H1 (cell line): ENCODE results near the gene AAMP. TPM values are rescaled to one million over a fixed set of nuclear protein-coding genes. Genes with fewer than 3 reads are reported as not detected.

ENCODE experiments used
- RNF2 ChIP-seq: fragments of 200-900, 300-1000 bp; sonication (generic); IDR thresholded peaks from 2 replicates; pipeline ENCODE4 v1.7.1; 2016; ENCODE audit warnings: borderline replicate concordance, low read depth, mild to moderate bottlenecking, antibody characterized with exemption, low read length; ENCODE audit not compliant: poor library complexity, severe bottlenecking; ENCODE audit errors: missing control alignments
- polyA plus RNA-seq, 7 experiments: library from polyadenylated mRNA; depleted of rRNA in 3 of 7; stranded (reverse) in 5 of 7; unstranded in 2 of 7; fragments of >200 nt in 5 of 7; fragments of 200-250 nt in 2 of 7; gene quantifications; 1 replicate in 5 of 7; 2 replicates in 1 of 7; 4 replicates in 1 of 7; pipeline versions ENCODE4 v1.2.1 to v1.2.3, GENCODE V29; 2011 to 2013; ENCODE audit warnings: missing spikeins in 2 of 7, mixed read lengths in 2 of 7
- total RNA-seq: library from RNA; stranded (reverse); fragmentation: NEBNext Ultra II Directional; extraction: Animal tissue kit (Norgen Biotek cat#: 25700); gene quantifications from 2 replicates; pipeline ENCODE4 v1.2.1, GENCODE V29; 2021

The AAMP gene
- total and polyA plus RNA-seq, 2 of the 8 experiments (the other 6 are each of a cell fraction or from before 2014, with no cell fraction given) = 119 to 125 TPM

DNA sequence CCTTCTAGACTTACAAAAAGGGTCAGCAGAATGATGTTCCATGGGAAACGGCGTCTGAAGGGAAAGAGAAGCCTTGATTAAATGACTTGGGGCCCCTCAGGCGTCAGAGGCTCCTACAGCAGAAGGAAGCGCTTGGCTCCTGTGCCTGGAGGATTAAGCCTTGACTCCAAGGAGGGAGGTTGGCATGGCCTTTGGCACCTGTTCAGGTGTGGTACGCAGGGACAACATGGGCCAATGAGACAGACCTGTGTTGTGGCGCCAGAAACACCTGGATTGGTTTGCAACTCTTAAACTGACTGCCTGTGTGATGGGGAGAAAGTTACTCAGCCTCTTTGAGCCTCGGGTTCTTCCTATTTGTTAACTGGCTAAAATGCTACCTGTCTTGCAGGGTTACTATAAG is 8.0 kb upstream of the AAMP start (continued):
- no peak for TF ChIP-seq RNF2
- TF ChIP-seq, all 59 proteins: peak for 0
